ENCODE data around the gene PDE4D. TPM values are rescaled to one million over a fixed set of nuclear protein-coding genes. Genes with fewer than 3 reads are reported as not detected.

Gene PDE4D
- total and polyA plus RNA-seq, 3 donors from 2014 or later: 7.8 to 13.9 (median 8.7) TPM

- intact Hi-C loops (cut with DNase I; ENCODE audit: low total_unique reads): no loop called here
- Histone ChIP-seq H3K27me3 (no peaks in the 10 kb centered on the region), H3K36me3 (ENCODE audit: low read depth, missing control alignments) (no peaks in the 10 kb centered on the region), H3K9me3 (no peaks in the 10 kb centered on the region), H3K27ac (no peak overlapping the region), H3K4me1 (no peaks in the 10 kb centered on the region), H3K4me3 (no peak overlapping the region)
- no peak for DNase-seq
- 73 to 79% methylated on average over 3 of the region's 3 CpGs for WGBS, 2 donors
- TF ChIP-seq, protein P1, sequence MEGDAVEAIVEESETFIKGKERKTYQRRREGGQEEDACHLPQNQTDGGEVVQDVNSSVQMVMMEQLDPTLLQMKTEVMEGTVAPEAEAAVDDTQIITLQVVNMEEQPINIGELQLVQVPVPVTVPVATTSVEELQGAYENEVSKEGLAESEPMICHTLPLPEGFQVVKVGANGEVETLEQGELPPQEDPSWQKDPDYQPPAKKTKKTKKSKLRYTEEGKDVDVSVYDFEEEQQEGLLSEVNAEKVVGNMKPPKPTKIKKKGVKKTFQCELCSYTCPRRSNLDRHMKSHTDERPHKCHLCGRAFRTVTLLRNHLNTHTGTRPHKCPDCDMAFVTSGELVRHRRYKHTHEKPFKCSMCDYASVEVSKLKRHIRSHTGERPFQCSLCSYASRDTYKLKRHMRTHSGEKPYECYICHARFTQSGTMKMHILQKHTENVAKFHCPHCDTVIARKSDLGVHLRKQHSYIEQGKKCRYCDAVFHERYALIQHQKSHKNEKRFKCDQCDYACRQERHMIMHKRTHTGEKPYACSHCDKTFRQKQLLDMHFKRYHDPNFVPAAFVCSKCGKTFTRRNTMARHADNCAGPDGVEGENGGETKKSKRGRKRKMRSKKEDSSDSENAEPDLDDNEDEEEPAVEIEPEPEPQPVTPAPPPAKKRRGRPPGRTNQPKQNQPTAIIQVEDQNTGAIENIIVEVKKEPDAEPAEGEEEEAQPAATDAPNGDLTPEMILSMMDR (IDR thresholded peaks at IDR 0.05): no peak
Observed at GRCh38 chr5:59864718-59865117, 28.8 kb downstream of the PDE4D start.

DNA sequence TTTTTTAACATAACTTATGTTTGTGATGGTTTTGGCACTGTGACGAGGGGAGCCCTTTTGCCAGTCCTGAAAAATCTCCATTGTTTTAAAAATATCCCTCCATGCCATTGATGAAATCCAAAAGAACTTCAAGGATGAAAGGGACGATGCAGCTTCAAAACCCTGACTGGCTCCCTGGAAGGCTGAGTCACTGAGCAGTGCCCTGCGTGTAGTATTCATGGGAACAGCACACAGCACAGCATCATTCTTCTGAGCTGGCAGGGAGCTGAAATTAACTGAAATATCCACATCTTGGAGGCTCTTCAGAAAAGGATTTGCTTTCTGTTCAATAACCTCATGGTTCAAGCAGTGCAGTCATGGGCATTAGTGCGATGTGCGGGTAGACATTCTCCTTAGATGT, 29.7 kb downstream of the PDE4D start:
- WGBS, 2 donors: 90 to 91% methylated on average over 5 of the region's 5 CpGs
- Histone ChIP-seq H3K27ac (no peak overlapping the region), H3K9me3 (no peaks in the 10 kb centered on the region), H3K4me3 (no peak overlapping the region), H3K27me3 (no peaks in the 10 kb centered on the region), H3K36me3 (ENCODE audit: low read depth, missing control alignments) (no peaks in the 10 kb centered on the region), H3K4me1 (no peaks in the 10 kb centered on the region)
- no peak for DNase-seq
- TF ChIP-seq POLR2A (IDR thresholded peaks at IDR 0.05): no peak
- TF ChIP-seq, protein P1 (IDR thresholded peaks at IDR 0.05): no peak
- intact Hi-C loops (cut with DNase I; ENCODE audit: low total_unique reads): no loop called here

GRCh38 chr5:59856358-59856757, 37.2 kb downstream of the PDE4D start:
- no peak overlapping the region for H3K4me3 ChIP-seq
- H3K36me3 ChIP-seq (ENCODE audit: low read depth, missing control alignments): no peaks in the 10 kb centered on the region
- no peak for DNase-seq
- intact Hi-C loops (cut with DNase I; ENCODE audit: low total_unique reads): no loop called here
- H3K9me3 ChIP-seq: no peaks in the 10 kb centered on the region
- H3K27me3 ChIP-seq: no peaks in the 10 kb centered on the region
- no peak for TF ChIP-seq POLR2A (IDR thresholded peaks at IDR 0.05)
- TF ChIP-seq, protein P1 (IDR thresholded peaks at IDR 0.05): no peak
- H3K27ac ChIP-seq: no peak overlapping the region
- no peaks in the 10 kb centered on the region for H3K4me1 ChIP-seq
- WGBS, 2 donors: 88 to 92% methylated on average over 5 of the region's 5 CpGs

- no peak overlapping the region for H3K4me3 ChIP-seq
- H3K27me3 ChIP-seq: no peaks in the 10 kb centered on the region
- no peak overlapping the region for H3K27ac ChIP-seq
- no peaks in the 10 kb centered on the region for H3K36me3 ChIP-seq (ENCODE audit: low read depth, missing control alignments)
- no peaks in the 10 kb centered on the region for H3K9me3 ChIP-seq
- H3K4me1 ChIP-seq: no peaks in the 10 kb centered on the region
- WGBS, 2 donors: 98% methylated on average over 2 of the region's 2 CpGs
- TF ChIP-seq, protein P1 (IDR thresholded peaks at IDR 0.05): no peak
- TF ChIP-seq POLR2A (IDR thresholded peaks at IDR 0.05): no peak
- no peak for DNase-seq
- intact Hi-C loops (cut with DNase I; ENCODE audit: low total_unique reads): no loop called here
Observed at GRCh38 chr5:59850766-59851165, 42.8 kb downstream of the PDE4D start.

DNA sequence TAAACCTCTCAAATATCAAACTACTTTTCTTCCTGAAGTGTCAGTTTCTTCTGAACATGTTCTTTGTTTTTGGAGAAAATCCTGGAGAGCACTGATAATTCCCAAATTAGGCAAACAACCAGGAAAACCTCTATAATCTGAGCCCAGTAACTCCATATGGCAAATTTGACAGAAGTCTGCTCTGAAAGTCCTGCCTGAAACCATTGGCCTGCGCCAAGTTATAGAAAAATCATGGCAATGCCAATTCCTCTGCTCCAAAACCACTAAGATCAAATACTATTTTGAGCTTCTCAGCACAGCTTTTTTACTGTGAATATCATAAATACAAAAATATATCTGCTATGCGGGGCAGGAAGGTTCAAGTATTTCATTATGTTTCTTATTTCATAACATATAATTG, 45.9 kb downstream of the PDE4D start:
- TF ChIP-seq, protein P1 (IDR thresholded peaks at IDR 0.05): no peak
- no peak for TF ChIP-seq POLR2A (IDR thresholded peaks at IDR 0.05)
- Histone ChIP-seq H3K27me3 (no peaks in the 10 kb centered on the region), H3K27ac (no peak overlapping the region), H3K4me3 (no peak overlapping the region), H3K9me3 (no peaks in the 10 kb centered on the region), H3K4me1 (no peaks in the 10 kb centered on the region), H3K36me3 (ENCODE audit: low read depth, missing control alignments) (no peaks in the 10 kb centered on the region)
- 87 to 98% methylated on average over 2 of the region's 2 CpGs for WGBS, 2 donors
- no peak for DNase-seq
- intact Hi-C loops (cut with DNase I; ENCODE audit: low total_unique reads): no loop called here
